ENCODE measurements around the gene CTDP1. TPM values are rescaled to one million over a fixed set of nuclear protein-coding genes. Genes with fewer than 3 reads are reported as not detected.

Gene CTDP1
- total RNA-seq, 3 donors from 2014 or later = 28.6 to 37.4 (median 30.1) TPM

DNA sequence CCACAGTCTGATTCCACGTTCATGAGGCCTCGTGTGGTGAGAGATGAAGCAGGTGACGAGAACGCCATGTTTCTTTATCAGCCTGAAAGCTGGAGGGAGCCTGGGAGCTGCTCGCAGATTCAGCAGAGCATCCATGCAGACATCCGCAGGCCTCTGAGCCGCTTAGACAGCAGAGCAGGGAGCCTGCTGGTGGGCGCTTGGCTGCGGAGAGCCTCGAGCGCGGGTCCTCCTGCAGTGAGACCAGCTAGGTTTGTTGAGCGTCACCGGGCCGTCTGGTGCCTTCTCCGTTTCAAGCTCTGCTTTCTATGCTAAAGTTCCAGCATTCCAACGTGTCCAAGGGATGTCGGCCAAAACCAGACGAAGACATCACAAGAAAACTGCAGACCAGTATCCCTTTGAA is 27.6 kb downstream of the CTDP1 start:
- no peak for TF ChIP-seq CTCF (IDR thresholded peaks at IDR 0.05)
- intact Hi-C loops (cut with DNase I, micrococcal nuclease) = no loop called here
- H3K9me3 ChIP-seq = no peaks in the 10 kb centered on the region
- no peak for ATAC-seq
- H3K4me1 ChIP-seq (ENCODE audit: low read depth) = no peaks in the 10 kb centered on the region
- no peak overlapping the region for H3K4me3 ChIP-seq
- H3K36me3 ChIP-seq (ENCODE audit: low read depth) = no peaks in the 10 kb centered on the region
- no peak for DNase-seq

DNA sequence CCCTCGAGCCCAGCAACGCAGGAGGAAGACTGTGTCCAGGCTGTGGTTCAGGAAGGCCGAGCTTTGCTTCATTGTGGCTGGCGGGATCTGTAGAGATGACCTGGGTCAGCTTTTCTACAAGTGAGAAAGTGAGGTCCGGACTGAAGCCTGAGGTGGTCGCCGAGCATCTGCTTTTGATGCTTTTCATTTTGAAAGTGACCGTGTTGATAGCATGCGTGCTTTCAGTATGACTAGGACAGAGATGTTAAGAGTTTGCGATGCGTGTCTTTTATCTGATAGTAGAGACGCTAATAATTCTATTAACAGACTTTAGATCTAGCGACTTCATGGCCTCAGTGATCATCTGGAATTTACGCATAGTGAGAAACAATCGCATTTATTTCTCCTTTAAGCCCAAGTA is 28.1 kb downstream of the CTDP1 start:
- Histone ChIP-seq H3K4me3 (no peak overlapping the region), H3K36me3 (ENCODE audit: low read depth) (no peaks in the 10 kb centered on the region), H3K9me3 (no peaks in the 10 kb centered on the region), H3K4me1 (ENCODE audit: low read depth) (no peaks in the 10 kb centered on the region)
- intact Hi-C loops (cut with DNase I, micrococcal nuclease) = no loop called here
- no peak for TF ChIP-seq CTCF (IDR thresholded peaks at IDR 0.05)
- no peak for DNase-seq
- no peak for ATAC-seq

DNA sequence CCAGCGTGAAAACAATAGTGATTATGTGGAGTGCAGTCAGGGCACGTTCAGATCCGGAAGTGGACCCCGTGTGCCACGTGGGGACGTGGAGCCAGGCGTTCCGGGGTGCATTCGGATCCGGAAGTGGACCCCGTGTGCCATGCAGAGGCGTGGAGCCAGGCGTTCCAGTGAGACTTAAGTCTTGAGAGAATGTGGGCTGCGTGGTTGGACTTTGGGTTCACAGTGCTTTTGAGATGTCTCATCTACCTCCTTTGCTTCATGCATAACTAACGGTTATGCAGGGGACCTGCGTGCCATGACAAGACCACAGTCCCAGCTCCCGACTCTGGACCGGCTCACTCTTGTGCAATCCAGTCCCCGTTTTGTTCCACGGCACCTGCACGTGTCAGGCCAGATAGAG is 28.8 kb downstream of the CTDP1 start:
- intact Hi-C loops (cut with DNase I, micrococcal nuclease) = no loop called here
- DNase-seq = no peak
- no peak for TF ChIP-seq CTCF (IDR thresholded peaks at IDR 0.05)
- no peaks in the 10 kb centered on the region for H3K4me1 ChIP-seq (ENCODE audit: low read depth)
- H3K36me3 ChIP-seq (ENCODE audit: low read depth) = no peaks in the 10 kb centered on the region
- H3K9me3 ChIP-seq = no peaks in the 10 kb centered on the region
- H3K4me3 ChIP-seq = no peak overlapping the region
- ATAC-seq = no peak

DNA sequence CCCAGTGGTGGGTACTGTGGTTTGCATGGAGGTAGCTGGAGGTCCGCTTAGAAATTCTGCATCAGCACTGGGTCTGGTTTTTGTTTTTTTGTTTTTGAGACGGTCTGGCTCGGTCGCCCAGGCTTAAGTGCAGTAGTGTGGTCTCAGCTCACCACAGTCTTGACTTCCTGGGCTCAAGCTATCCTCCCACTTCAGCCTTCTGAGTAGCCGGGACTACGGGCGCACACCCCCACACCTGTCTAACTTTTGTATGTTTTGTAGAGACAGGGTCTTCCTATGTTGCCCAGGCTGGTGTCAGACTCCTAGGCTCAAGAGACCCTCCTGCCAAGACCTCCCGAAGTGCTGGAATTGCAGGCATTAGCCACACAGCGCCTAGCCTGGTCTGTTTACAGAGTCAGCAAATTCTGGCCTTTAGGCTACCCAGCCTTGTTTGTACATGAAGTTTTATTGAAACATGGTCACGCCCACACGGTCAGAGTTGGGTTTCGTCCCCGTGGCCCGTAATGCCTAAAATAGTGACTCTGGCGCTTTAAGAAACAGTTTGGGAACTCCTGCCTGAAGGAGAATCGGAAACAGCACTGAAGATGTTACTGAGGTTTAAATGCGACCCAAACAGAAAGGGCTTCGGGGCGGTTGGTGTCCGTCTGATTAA is 32.7 kb downstream of the CTDP1 start:
- Histone ChIP-seq H3K4me1 (ENCODE audit: low read depth) (no peaks in the 10 kb centered on the region), H3K9me3 (no peaks in the 10 kb centered on the region), H3K36me3 (ENCODE audit: low read depth) (no peaks in the 10 kb centered on the region), H3K4me3 (no peak overlapping the region)
- DNase-seq (no peak), ATAC-seq (peak; percentile 37)
- intact Hi-C loops (cut with DNase I, micrococcal nuclease) = no loop called here
- no peak for TF ChIP-seq CTCF (IDR thresholded peaks at IDR 0.05)

DNA sequence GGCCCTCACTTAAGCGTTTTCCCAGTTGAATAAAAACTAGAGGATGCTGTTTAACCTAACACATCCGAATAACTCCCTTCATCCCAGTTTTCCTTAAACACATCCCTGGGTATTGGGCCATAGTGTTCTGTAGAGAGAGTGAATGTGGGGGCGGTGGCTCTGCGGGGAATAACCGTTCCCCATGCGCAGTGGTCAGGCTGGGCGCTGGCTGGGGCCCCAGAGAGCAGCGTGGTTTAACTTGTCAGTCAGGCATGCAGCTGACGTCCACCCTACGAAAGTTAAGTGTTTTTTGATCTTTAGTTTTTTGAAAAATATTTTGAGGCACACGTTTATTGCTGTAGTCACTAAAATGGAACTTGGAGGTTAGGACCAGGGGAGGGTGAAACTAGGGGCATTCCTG is 33.7 kb downstream of the CTDP1 start:
- ATAC-seq (no peak), DNase-seq (no peak)
- intact Hi-C loops (cut with DNase I, micrococcal nuclease) = no loop called here
- Histone ChIP-seq H3K9me3 (no peaks in the 10 kb centered on the region), H3K4me3 (no peak overlapping the region), H3K36me3 (ENCODE audit: low read depth) (no peaks in the 10 kb centered on the region), H3K4me1 (ENCODE audit: low read depth) (no peaks in the 10 kb centered on the region)
- TF ChIP-seq CTCF (IDR thresholded peaks at IDR 0.05) = no peak

Data from mucosa of descending colon (tissue), 3 donors.